GM10847 (cell line): ENCODE measurements around the gene PDX1.

Source experiments
- POLR2A ChIP-seq: IDR thresholded peaks from 2 replicates; pipeline ENCODE4 v1.6.1; 2011; ENCODE audit not compliant: insufficient read length; ENCODE audit errors: extremely low read depth

Gene PDX1

GRCh38 chr13:27928353-27928804, 8.6 kb downstream of the PDX1 start:
- no peak for TF ChIP-seq POLR2A

DNA sequence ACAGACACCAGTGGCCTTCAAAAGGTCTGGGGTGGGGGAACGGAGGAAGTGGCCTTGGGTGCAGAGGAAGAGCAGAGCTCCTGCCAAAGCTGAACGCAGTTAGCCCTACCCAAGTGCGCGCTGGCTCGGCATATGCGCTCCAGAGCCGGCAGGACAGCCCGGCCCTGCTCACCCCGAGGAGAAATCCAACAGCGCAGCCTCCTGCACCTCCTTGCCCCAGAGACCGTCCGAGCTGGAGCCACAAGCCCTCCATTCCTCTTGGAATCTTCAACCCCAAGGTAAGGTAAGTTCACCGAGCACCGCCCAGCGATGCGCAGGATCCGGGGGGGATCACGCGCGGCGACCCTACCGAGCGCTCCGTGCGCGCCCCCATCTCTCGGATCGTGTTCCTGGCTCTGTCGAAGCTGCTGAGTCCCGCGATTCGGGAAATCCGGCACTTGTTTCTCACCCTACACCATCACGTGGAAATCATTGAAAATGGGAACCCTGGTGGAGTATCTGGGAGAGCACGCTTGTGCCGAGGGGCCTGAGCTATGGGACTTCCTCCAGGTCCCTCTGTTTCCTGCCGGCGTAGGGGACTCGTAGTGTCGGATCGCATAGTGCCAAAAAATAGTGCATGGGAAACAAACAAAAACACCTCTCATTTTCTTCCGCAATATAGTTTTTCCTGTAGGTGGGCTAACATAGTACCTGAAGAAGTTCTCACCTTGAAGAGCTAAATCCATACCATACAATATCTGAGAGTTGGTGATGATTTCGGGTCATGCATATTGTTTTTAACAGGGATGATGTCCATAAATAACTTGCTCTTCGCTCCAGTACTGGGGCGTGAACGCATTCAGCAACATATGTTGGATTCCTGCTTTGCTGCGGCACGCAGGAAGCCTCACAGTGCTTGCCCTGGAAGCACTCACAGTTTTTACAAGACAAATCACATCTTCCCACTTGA, 9.3 kb downstream of the PDX1 start:
- no peak for TF ChIP-seq POLR2A

GRCh38 chr13:27929868-27930267, 10.1 kb downstream of the PDX1 start:
- TF ChIP-seq POLR2A: no peak

GRCh38 chr13:27933118-27933517, 13.3 kb downstream of the PDX1 start:
- TF ChIP-seq POLR2A: no peak

- TF ChIP-seq POLR2A: no peak
Observed at GRCh38 chr13:27933580-27934328, 14.0 kb downstream of the PDX1 start.

GRCh38 chr13:27942972-27943371, 23.2 kb downstream of the PDX1 start:
- no peak for TF ChIP-seq POLR2A

GRCh38 chr13:27952876-27953675, 33.3 kb downstream of the PDX1 start:
- no peak for TF ChIP-seq POLR2A

- TF ChIP-seq POLR2A: no peak
Observed at GRCh38 chr13:27953676-27954405, 34.0 kb downstream of the PDX1 start.

DNA sequence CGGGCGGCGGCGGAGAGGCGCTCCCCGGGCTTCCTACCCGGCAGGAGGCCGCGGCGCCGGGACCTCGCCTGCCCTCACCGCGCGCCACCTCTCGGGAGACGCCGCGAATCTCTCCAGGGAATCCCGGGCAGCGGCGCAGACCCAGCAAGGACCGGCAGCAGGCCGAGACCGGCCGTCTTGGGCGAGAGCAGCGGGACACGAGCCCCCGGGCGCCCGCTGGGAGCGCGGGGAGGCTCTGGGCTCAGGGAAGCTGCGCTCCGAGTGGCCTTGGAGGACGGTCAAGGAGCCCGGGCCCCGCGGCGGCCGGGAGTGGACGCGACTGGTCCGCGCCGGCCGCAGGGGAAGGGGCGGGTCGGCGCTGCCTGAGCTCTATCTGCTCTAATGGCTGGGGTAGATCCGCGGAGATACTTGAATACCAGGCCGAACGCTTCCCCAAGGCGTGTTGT, 34.6 kb downstream of the PDX1 start:
- no peak for TF ChIP-seq POLR2A

GRCh38 chr13:27955014-27955591, 35.3 kb downstream of the PDX1 start:
- no peak for TF ChIP-seq POLR2A

DNA sequence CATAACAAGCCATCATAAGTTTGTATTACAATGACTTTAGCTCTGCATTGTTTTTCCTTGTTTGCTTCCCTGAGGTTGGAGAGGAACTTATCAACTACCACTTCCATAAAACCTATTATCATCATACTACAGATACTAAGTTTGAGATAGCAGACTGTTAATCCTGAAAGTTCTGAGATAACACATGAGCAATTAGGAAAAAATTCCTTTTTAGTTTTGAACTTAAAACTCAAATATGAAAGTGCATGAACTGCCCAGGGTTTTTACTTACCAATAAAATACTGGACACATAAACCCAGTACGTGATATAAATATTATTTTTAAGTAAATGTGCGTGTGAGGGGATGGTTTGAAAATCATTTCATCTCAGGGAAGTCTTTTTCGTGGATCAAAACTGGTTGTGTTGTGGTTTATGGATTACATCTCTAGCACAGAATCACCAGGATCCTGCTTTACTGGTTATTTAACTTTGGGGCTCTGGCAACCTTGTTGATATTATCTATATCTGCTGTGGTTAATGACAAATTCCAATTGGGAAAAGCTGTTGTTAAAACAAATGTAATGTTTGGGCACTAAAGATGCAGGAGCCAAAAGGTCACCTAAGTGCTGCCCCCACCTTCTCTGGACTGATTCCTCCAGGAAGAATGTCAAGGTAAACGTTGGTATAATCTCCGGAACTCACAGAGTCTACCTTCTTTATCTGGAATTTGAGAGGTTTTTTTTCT, 36.9 kb downstream of the PDX1 start:
- no peak for TF ChIP-seq POLR2A

DNA sequence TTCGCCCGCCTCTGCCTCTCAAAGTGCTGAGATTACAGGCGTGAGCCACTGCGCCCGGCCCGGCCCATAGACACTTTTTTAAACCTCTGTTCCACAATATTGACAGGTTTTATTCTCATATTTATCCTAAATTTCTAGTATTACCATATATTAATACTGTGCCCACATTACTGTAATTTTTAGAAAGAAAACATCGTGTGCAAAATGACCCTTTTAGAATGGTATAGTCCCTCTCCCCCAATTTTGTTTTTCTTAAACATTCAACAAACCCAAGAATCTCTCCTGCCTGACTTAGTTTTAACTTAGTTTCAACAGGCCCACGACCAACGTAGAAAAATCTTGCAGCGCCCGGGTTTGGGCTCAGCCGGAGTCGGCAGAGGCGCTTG, 40.2 kb downstream of the PDX1 start:
- no peak for TF ChIP-seq POLR2A

GRCh38 chr13:27960362-27961226, 40.8 kb downstream of the PDX1 start:
- no peak for TF ChIP-seq POLR2A
